CD4-positive, alpha-beta T cell treated with Interleukin-17A for 4 hours (primary cell): Measurements from ENCODE around the gene ALDH1A1.

Experiments used
- DNase-seq: peaks from one replicate; pipeline ENCODE4 v3.0.0-alpha.2; 2020; ENCODE audit warnings: mixed read lengths

ALDH1A1 gene

GRCh38 chr9:72952914-72953313 is at the start of gene ALDH1A1:
TSS of gene ALDH1A1 (minus strand) at chr9:72953053. CDS start at chr9:72953000, 53 bp downstream.
- no peak for DNase-seq

- no peak for DNase-seq
Observed at GRCh38 chr9:73001860-73002259, 49.0 kb upstream of the ALDH1A1 start.

GRCh38 chr9:72998363-72998762 is 45.5 kb upstream of the ALDH1A1 start:
- no peak for DNase-seq

- no peak for DNase-seq
Observed at GRCh38 chr9:72997387-72997995, 44.6 kb upstream of the ALDH1A1 start.

- no peak for DNase-seq
Observed at GRCh38 chr9:72996684-72997314, 43.9 kb upstream of the ALDH1A1 start.

GRCh38 chr9:72996114-72996513 is 43.3 kb upstream of the ALDH1A1 start:
- no peak for DNase-seq

GRCh38 chr9:72995131-72996024 is 42.5 kb upstream of the ALDH1A1 start:
- no peak for DNase-seq

- DNase-seq, result no peak
Observed at GRCh38 chr9:72991772-72992171, 38.9 kb upstream of the ALDH1A1 start.

GRCh38 chr9:72990397-72991182 is 37.7 kb upstream of the ALDH1A1 start:
- no peak for DNase-seq

- DNase-seq, result no peak
Observed at GRCh38 chr9:72986522-72987116, 33.8 kb upstream of the ALDH1A1 start.

- DNase-seq, result no peak
Observed at GRCh38 chr9:72985746-72986145, 32.9 kb upstream of the ALDH1A1 start.

- no peak for DNase-seq
Observed at GRCh38 chr9:72984991-72985390, 32.1 kb upstream of the ALDH1A1 start.

- no peak for DNase-seq
Observed at GRCh38 chr9:72984226-72984947, 31.5 kb upstream of the ALDH1A1 start.

- DNase-seq, result no peak
Observed at GRCh38 chr9:72983512-72984225, 30.8 kb upstream of the ALDH1A1 start.

GRCh38 chr9:72983056-72983455 is 30.2 kb upstream of the ALDH1A1 start:
- no peak for DNase-seq

GRCh38 chr9:72982146-72982799 is 29.4 kb upstream of the ALDH1A1 start:
- DNase-seq, result no peak

- DNase-seq, result no peak
Observed at GRCh38 chr9:72981433-72981832, 28.6 kb upstream of the ALDH1A1 start.

- DNase-seq, result no peak
Observed at GRCh38 chr9:72980600-72981265, 27.9 kb upstream of the ALDH1A1 start.

- no peak for DNase-seq
Observed at GRCh38 chr9:72980183-72980582, 27.3 kb upstream of the ALDH1A1 start.
